ENCODE measurements around the gene LONP1.

Gene LONP1

GRCh38 chr19:5680437-5681368 lies 39.2 kb downstream of the LONP1 start, which contains the start of the genes HSD11B1L and MICOS13:
HSD11B1L (plus strand) TSS chr19:5681027; CDS start chr19:5684833, 3,806 bp downstream.
MICOS13 (minus strand) TSS chr19:5680516; CDS start chr19:5680486, 30 bp downstream.
- DNase-seq (ENCODE audit: low read depth, low spot score): peak; percentile 97

GRCh38 chr19:5680084-5680436 lies 39.9 kb downstream of the LONP1 start:
- no peak for DNase-seq (ENCODE audit: low read depth, low spot score)

- no peak for DNase-seq (ENCODE audit: low read depth, low spot score)
Measured at GRCh38 chr19:5679289-5680083, 40.5 kb downstream of the LONP1 start.

- no peak for DNase-seq (ENCODE audit: low read depth, low spot score)
Measured at GRCh38 chr19:5678071-5678718, 41.8 kb downstream of the LONP1 start.

- no peak for DNase-seq (ENCODE audit: low read depth, low spot score)
Measured at GRCh38 chr19:5677580-5677979, 42.4 kb downstream of the LONP1 start.

- no peak for DNase-seq (ENCODE audit: low read depth, low spot score)
Measured at GRCh38 chr19:5677136-5677535, 42.8 kb downstream of the LONP1 start.

- DNase-seq (ENCODE audit: low read depth, low spot score): no peak
Measured at GRCh38 chr19:5676772-5677105, 43.2 kb downstream of the LONP1 start.

- DNase-seq (ENCODE audit: low read depth, low spot score): no peak
Measured at GRCh38 chr19:5676105-5676771, 43.7 kb downstream of the LONP1 start.

GRCh38 chr19:5674714-5675113 lies 45.2 kb downstream of the LONP1 start:
- DNase-seq (ENCODE audit: low read depth, low spot score): no peak

- DNase-seq (ENCODE audit: low read depth, low spot score): no peak
Measured at GRCh38 chr19:5673752-5674151, 46.2 kb downstream of the LONP1 start.

GRCh38 chr19:5672708-5673459 lies 47.1 kb downstream of the LONP1 start:
- no peak for DNase-seq (ENCODE audit: low read depth, low spot score)

- DNase-seq (ENCODE audit: low read depth, low spot score): no peak
Measured at GRCh38 chr19:5671600-5671999, 48.3 kb downstream of the LONP1 start.

GRCh38 chr19:5669212-5669611 lies 50.7 kb downstream of the LONP1 start:
- no peak for DNase-seq (ENCODE audit: low read depth, low spot score)

GRCh38 chr19:5667751-5668271 lies 52.1 kb downstream of the LONP1 start:
- peak; percentile 48 for DNase-seq (ENCODE audit: low read depth, low spot score)

- DNase-seq (ENCODE audit: low read depth, low spot score): no peak
Measured at GRCh38 chr19:5666921-5667610, 52.9 kb downstream of the LONP1 start.

- DNase-seq (ENCODE audit: low read depth, low spot score): no peak
Measured at GRCh38 chr19:5665781-5666513, 54.0 kb downstream of the LONP1 start.

GRCh38 chr19:5664515-5664914 lies 55.4 kb downstream of the LONP1 start:
- DNase-seq (ENCODE audit: low read depth, low spot score): no peak

GRCh38 chr19:5663904-5664303 lies 56.0 kb downstream of the LONP1 start:
- no peak for DNase-seq (ENCODE audit: low read depth, low spot score)

- DNase-seq (ENCODE audit: low read depth, low spot score): no peak
Measured at GRCh38 chr19:5661483-5661882, 58.5 kb downstream of the LONP1 start.

Measured in iPS DF 19.7 (cell line).